Glomerular visceral epithelial cell (primary cell): ENCODE results near the gene OSCP1.
A peak's percentile ranks its signal among the peaks of the same experiment; 100 is the strongest.

Experiments
- DNase-seq: peaks from one replicate; pipeline ENCODE4 v3.0.0-alpha.2; 2016; ENCODE audit errors: extremely low spot score

The OSCP1 gene

DNA sequence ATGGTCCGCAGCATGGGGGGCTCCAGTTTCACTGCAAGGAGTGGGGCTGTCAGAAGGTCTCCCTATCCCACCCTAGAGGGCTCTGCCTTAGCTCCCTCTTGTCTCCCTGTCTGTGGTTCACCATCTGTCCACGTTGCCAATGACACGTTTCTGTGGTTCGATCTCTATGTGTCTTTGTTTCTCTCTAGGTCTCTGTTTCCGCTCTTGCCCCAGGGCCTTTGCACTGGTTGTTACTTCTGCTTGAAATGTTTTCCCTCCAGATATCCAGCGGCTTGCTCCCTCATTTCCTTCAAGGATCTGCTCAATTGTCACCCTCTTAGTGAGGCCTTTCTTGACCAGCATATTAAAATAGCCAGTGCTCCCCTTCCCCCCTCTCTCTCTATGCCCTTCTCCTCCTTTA, 22.4 kb upstream of the OSCP1 start:
- no peak for DNase-seq

DNA sequence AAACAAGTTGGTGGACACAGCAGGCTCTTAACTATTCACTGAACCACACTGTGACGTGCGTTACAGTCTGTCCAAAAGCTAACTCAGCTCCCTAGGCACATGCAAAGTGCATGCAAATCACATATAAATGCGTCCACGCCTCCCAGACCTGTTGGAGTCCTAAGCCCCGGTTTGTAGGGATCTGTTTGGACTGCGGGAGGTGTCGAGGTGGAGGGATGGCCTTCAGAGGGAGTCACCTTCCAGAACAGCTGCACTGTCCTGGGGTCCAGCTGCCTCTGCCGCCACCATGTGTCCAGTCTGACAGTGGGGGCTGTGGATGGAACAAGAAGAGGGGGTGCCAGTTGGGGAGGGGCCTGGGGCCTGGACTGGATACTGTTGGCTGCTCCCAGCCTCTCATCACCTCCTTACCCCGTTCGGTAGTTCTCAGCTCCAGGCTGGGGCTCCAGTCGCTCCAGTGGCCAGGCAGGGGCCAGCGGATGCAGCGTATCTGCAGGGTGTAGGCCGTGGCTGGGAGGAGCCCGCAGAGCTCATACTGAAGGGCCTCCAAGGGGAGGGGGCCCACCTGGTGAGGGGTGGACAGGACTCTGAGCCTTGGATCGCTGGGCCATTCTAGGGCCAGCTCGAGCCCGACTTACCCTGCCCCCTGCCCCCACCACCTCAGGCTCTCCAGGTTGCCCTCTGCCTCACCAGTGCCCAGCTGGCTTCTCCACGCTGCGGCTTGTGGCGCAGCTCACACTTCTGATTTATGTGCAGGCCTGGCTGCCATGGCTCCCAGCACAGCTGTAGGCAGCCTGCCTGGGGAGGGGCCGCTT, 21.8 kb upstream of the OSCP1 start:
- no peak for DNase-seq

DNA sequence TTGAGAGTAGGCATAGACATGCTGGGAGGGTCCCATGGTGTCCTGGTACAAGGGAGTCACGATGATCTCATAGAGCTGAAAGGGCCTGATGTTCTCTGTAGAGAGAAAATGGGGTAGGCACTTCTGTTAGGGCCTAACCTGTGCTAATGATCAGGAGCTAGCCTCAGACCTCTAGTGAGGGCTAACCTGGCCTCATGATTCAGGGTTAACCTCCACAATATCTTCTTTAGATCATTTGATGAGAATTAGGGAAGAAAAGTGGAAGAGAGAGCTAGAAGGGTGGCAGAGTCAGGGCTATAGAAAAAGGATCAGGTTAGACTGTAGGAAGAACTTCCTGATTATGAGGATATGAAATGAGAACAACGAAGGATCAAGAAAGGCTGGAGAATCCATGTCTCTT, 18.9 kb upstream of the OSCP1 start:
- DNase-seq = no peak

DNA sequence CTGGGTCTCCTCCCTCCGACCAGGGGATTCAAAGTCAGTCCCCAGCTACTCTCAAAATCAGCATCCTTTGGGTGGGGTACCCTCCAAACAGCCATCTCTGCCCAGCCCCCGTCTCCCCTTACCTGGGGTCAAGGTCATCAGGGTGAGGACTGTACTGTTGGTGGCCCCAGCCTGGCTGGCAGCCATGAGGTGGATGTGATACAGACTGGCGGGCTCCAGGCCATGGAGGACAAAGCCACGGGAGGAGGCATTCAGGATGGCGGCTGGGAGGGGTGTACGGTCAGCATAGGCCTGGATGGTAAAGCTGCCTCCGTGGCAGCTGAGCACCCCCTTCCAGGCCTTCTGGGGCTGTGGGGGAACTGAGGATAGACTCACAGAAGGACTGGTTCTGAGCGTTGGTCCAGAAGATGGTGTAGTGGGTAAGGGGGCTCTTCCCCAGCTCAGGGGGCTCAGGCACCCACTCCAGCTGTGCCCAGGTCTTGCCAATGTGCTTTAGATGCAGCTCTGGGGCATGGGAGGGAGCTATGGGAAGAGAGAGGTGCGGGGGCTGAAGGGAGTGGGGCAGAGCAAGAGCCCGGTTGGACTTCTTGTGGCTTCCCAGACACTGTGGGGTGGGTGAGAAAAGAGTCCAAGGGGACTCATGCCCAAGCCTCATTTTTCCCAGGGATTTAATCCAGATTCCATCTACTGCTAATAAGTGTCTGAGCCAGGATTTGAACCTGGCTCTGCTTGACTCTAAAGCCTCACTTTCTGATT, 17.6 kb upstream of the OSCP1 start:
- DNase-seq = no peak

DNA sequence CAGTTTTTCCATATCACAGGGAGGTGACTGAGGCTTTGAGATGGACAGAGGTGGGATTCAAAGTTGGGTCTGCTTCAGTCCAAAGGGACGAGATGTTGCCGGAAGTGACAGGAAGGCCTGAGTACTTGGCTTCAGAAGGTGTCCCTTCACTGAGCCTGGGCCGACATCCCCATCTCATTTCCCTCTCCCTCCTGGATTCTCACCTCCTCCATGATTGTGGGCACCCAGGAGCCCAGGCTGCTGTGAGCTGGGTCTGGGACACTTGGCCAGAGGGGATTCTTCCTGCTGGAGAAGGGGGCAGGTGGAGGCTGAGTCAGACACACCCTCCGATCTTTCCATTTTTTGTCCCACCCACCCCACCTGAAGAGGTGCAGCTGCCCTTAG, 16.8 kb upstream of the OSCP1 start:
- no peak for DNase-seq

DNA sequence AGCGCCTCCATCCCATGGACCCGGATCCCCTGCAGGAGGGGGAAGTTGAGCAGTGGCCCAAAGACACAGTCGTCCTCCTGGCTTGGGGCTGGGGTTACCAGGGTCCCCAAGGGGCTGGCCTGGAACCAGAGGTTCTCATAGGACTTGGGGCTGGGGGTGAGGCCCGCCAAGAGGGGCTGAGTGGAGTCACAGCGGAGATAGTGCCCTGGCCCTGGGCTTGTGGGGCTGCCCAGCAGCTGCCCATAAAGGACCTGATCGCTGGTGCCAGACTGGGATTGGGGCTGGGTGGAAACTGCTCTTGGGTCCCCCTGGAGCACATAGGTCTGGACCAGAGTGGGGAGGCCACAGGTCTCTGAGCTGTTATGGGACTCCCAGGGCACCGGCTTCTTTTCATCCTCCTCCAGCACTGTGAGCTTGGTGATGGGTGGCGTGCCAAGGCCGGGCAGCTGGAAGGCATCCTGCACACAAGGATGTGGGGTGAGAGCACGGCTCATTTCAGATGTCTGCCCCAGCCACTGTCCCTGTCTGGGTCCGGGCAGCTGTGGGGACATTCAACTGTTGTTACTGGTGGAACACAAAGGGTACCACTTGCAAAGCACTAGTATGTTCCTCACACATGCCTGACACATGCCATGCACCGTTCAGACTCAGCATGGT, 16.2 kb upstream of the OSCP1 start:
- no peak for DNase-seq

DNA sequence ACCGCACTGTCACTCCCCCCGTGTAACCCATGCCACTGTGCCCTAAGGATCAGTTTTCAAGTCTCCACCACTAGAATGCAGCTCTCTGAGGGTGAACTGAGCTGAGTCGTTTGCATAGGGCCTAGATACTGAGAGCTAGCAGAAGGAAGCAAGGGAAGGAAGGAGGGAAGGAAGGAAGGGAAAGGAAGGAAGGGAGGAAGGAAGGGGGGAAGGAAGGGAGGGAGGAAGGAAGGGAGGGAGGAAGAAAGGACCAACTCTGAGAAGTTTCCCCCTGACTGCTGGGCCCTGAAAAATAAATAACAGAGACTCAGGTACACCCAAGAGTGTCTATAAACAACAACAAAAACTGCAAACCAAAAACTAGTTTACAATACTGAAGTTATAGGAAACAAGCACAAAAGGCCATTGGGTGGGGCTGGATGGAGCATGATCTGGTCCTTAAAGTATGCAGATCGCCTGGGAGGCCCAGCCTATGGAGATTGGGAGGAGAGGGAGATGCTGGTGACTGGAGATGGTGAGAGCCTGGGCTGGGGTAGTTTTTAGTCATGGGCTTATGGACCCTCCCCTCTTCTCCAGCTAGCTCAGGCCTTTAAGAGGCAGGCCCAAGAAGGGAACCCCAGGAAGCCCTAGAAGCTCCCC, 15.6 kb upstream of the OSCP1 start:
- no peak for DNase-seq

DNA sequence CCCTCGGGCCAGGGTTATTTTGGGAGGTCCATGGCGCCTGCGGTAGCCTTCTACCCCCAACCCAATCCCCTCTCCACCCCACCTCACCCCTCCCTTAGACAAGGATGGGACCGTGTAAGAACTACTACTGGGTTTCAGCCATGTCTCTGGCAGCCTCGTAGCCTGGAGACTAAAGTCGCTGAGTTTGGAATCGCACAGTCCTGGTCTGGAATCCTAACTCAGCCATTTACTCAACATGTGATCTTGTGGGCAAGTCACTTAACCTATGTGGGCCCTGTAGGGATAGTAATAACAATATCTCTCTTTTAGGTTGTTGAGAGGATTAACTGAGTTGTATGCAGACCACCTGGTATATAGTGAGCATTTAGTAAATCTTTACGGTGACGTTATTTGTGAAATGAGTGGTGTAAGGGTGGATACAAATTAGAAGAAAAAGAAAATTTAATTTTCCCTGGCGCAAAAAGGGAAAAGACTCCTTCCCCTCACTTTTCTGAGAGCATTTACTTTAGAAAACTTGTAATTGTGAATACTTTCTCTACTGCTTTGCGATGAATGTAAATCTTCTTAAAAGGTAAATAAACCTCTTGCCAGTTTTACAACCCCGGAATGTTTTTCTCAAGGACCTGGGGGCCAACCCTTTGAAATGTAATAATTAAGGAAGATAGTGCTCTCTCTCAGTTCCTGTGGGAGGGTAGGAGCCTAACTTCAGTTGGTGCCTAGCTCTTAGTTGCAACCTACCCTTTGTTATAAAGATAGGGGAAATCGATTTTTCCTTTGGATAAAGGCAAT, 14.5 kb upstream of the OSCP1 start:
- no peak for DNase-seq

DNA sequence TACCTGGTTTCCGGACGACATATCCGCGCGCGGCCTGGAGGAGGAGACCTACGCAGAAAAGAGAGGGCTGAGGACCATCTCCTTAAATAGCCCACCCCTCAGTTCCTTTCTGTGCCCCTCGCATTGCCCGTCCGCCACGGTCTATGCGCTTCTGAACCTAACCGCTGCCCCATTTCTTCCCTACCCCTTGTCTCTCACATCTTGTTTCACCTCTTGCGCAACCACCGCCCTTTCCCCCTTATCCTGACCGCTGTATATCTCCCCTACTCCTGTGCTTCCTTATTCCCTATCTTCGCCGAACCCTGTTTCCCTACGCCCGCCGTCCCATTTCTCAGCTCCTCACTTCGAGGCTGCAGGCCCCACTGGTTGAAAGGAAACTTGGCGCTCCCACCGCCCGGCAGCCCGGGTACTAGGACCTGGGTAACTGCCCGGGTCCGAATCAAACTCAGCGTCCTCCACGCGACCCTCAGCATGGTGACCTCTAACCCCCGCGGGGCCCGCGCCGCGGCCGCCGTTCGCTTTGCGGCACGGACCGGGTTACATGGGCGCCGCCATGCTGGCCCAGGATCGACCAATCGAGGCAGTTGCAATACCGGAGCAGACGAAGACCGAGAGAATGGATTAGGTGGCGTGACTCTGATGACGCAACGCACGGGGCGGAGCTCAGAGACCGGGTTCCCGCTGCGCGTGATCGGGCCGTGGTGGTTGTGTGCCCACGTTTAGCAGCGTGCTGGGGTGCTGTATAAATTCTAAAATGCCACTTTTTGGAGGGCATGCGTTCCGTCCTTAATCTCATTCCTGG, 13.8 kb upstream of the OSCP1 start, which contains the start of gene MRPS15:
MRPS15 (minus strand) TSS at position 582 of the 802 bp plus-strand sequence; CDS start at position 473, 109 bp downstream.
- peak; percentile 89 for DNase-seq

DNA sequence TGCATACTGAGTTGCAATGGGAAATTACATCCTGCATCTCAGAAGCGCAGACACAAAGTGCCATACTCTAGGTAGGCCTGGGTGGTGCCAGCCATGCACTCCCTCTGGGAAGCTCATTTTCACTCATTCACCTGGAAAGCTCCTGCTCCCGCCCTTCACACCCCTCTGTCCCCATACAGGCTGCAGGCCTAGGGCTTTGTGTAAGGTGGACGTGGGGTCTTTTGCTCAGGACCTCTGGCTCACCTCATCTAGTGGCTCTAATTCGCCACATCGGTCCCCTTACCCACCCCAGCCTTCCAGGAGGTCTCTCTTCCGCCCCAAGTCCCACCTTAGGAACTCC, 13.2 kb upstream of the OSCP1 start:
- no peak for DNase-seq

DNA sequence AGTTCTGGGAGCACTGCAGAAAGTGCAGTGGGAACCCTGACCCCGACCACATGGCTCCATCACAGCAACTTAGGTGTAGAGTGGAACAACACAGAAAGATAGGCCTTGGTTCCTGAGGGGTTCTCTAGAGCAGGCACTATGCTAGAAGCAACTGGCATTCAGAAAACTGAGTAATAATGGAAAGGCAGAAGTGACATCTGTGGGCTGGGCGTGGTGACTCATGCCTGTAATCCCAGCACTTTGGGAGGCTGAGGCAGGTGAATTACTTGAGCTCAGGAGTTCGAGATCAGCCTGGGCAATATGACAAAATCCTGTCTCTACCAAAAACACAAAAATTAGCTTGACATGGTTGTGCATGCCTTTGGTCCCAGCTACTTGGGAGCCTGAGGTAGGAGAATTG, 8.7 kb upstream of the OSCP1 start:
- DNase-seq = no peak

DNA sequence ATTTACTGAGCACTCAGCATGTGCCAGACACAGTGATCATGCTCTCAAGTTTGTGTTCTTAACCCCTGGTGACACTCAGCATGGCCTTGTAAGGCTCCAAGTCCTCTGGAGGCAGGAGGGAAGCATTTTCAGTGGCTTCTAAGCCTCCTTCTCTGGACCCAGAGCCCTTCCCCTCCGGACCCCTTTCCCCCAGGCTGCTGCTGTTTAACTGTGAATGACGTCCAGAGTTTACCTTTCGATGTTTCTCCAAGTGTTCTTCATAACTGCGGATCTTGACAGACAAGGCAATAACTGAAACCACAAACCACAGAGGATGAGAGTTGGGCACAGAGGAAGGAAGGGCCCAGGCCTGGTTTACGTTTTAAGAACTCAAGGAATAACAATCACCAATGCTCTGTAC, 7.4 kb upstream of the OSCP1 start:
- DNase-seq = no peak

DNA sequence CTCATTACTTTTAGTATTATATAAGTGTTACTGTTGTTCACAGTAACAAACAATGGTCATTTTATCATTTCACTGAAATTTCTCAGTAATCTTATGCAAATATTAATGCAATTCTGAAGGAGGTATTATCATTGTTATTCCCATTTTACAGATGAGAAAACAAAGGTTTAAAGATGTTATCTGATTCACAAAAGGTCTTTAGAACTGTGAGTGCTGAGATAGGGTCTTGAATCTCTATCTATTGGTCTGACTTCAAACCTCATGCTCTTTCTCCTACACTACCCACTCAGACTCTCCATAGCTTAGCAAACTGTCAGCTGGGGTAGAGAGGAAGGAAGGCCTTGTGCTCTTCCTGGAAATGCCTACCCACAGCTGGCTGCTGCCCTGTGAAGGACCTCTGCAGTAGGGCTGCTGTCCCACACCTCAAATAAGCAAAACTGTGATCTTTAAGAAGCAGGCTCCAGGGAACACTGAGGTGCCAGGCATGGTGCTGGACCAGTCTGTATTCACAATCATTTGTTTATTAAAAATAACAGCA, 6.2 kb upstream of the OSCP1 start:
- no peak for DNase-seq

DNA sequence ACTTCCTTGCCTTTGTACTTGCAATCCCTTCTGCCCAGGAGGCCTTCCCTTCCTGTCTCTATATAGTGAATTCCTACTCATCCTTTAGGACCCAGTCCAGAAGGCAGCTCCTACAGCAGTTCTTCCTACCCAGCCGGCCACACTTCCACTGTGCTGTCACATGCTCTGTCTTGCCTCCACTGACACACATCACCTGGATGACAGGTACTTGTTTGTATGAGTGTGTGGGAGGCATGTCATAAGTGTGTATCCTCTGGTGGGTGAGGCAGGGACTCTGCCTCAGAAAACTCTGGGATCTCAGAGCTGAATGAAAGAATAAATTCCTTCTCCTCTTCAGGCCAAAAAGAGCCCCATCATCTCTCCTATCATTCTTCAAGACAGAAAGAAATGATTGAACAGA, 5.1 kb upstream of the OSCP1 start:
- no peak for DNase-seq

DNA sequence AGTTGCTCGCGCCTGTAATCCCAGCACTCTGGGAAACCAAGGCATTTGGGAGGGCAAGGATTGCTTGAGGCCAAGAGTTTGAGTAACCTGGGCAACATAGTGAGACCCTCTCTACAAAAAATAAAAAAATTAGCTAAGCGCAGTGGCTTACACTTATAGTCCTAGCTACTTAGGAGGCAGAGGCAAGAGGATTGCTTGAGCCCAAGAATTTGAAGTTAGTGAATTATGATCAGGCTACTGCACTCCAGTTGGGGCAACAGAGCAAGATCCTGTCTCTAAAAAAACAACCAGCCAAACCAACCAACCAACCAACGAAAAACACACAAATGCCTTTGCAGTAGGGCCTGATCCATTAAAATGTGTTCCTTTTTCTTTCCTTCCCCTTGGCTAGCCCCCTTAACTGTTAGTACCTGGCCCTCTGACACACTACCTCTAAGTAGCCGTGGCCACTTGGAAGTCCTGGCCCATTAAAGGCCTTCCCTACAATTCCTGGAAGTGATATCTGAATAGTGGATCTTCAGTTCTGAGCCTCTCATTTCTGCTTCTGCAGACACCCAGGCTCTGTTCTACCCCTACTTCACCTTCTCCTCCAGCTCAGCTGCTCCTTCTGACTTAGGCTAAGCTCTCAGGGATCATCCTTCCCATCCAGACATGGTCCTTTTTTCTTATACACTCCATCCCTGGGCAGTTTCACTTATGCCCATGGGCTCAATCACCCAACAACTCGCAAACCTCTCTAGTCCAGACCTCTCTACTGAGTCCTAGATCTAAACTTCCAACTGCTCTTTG, 3.5 kb upstream of the OSCP1 start:
- DNase-seq = no peak

DNA sequence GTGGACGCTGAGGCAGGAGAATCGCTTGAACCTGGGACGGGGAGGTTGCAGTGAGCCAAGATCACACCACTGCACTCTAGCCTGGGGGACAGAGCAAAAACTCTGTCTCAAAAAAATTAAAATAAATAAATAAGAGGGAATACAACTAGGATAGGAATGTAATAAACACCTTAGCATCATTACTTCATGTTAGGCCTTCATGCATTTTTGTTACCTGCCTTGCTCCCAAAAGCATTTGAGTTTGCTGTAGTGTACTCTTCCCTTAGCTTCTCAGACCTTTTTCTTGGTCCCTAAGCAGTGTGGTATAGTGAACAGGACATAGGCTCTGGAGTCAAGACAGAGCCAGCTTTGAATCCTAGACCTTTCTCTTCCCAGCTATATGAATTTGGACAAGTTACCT, 2.8 kb upstream of the OSCP1 start:
- no peak for DNase-seq

DNA sequence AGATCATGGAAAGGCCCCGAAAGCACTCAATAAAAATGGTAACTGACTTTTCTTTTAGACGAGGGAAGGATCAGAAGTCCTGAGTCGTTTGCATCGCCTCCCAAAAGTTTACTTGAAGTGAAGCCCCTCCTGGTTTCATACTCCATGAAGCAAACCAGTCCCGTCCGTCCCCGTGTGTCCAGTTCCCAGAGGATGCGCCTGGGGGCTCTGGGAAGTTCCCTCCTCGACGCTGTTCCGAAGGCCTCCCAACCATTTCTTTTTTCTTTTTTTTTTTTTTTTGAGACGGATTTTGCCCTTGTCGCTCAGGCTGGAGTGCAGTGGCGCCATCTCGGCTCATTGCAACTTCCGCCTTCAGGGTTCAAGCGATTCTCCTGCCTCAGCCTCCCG, 661 bp upstream of the OSCP1 start:
- DNase-seq = no peak

DNA sequence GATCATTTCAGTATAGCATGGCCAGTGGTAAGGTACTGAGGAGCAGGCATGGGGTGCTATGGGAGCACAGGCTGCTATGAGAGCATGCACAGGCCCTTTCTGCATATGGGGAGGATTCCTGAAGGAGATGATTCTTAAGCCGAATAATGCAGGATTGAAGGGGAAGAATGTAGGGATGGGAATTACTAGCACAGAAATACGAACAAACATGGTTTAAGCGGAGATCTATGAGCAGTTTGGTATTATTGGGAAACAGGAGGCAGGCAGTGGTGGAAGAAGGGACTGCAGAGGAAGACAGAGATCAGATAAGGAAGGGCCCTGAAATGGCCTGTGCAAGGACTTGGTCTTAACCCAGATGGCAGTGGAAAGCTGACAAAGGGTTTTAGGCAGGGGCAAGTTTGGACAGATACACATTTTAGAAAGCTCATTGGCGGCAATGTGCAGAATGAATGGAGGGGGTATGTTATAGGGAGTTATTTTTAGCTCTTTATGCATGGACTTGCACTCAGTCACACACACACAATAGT, 1.7 kb downstream of the OSCP1 start:
- DNase-seq = no peak

DNA sequence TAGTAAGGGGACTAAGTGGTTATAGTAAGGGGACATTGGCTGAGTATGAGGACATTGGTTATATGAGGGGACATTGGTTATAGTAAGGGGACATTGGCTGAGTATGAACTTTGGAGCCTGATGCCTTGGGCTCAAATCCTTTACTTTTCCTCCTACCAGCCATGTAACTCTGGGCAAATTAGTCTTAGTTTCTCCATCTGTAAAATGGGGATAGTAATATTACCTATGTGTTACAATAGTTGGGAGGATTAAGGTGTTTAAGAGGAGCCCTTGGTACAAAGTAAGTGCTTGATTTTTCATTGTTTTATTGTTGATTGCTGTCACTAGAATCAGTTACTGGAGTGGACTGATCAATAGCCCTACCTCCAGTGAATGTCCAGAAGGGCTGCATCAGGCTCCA, 2.8 kb downstream of the OSCP1 start:
- DNase-seq = no peak
